ENCODE results near the gene ARHGEF7. TPM values are rescaled to one million over a fixed set of nuclear protein-coding genes. Genes with fewer than 3 reads are reported as not detected.

ARHGEF7 gene
- total RNA-seq, 2 experiments from 2014 or later: 39.5 to 51.3 TPM

DNA sequence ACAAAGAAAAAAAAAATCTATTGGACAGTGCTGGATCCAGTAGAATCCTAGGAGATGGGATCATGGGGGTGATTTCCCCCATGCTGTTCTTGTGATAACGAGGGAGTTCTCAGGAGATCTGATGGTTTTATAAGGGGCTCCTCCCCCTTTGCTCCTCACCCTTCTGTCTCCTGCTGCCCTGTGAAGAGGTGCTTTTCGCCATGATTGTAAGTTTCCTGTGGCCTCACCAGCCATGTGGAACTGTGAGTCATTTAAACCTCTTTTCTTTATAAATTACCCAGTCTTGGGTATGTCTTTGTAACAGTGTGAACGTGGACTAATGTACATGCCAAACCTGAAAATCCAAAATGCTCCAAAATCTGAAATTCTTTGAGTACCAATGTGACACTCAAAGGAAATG, 45.5 kb downstream of the ARHGEF7 start:
- CTCF ChIA-PET (ENCODE audit: unreplicated experiment): no interaction called here

DNA sequence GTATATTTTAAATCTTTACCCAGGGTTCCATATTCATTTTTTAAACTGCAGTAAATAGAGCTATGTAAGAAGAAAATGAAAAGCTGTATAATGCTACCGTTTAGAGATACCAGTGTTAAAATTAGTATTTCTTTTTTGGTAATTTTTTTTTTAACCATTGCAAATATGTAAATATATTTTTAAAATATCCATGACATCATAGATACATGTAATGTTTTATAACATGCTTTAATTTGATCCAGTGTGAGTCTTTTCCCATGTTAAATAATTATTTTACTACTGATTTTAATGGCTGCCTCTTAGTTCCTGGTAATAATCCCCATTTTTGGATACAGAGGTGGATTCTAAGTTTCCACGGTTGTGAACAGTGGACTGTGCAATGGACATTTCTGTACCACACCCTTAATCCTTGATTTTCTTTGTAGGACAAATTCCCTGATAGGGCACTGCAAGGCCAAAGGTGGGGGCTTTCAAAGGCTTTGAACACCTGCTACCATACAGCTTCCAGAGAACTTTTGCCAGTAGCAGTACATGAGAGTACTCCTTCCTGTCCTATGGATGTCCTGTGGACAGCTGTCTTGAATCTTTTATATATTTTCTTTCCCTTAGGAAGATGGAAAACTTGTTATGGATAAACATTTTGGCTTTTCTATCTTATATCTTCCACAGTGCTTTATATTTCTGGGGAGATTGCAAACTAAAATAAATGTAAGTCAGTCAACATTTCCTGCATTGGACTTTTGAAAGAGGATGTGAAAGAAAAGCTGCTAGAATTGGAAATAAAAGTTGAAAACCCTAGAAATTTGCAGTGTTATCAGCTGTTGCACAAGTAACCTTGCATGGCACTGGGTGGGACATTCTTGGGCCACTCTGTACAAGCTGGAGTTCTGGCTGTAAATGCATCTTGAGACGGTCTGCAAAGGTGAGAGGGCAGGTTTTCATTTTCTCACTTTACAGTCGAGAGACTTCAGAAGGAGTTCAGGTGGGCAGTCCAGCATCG, 46.8 kb downstream of the ARHGEF7 start:
- H3K36me3 ChIP-seq (ENCODE audit: insufficient read depth, low read length): peaks cover 60% of the 10 kb centered on the region
- peak overlapping the region; percentile 70 for H3K4me2 ChIP-seq (ENCODE audit: low read length)
- ChIA-PET POLR2A (interaction anchor here (0.7 to 1.5 kb wide), 4 partner anchors 9 to 26 kb away, joined by 3 to 5 read pairs (median 3); no protein-coding TSS in a partner anchor), CTCF (ENCODE audit: unreplicated experiment) (no interaction called here)
- H3K79me2 ChIP-seq (ENCODE audit: insufficient read depth, low read depth, low read length): peaks cover 92% of the 10 kb centered on the region
- intact Hi-C loops (cut with micrococcal nuclease; ENCODE audit: unreplicated experiment): loop anchor here (2.0 to 5.0 kb wide), 2 partner anchors 23 to 40 kb away; no protein-coding TSS in a partner anchor
- H3K4me3 ChIP-seq (ENCODE audit: low read depth, low read length, poor library complexity, severe bottlenecking): peak overlapping the region; percentile 43
- TF ChIP-seq, protein P1, sequence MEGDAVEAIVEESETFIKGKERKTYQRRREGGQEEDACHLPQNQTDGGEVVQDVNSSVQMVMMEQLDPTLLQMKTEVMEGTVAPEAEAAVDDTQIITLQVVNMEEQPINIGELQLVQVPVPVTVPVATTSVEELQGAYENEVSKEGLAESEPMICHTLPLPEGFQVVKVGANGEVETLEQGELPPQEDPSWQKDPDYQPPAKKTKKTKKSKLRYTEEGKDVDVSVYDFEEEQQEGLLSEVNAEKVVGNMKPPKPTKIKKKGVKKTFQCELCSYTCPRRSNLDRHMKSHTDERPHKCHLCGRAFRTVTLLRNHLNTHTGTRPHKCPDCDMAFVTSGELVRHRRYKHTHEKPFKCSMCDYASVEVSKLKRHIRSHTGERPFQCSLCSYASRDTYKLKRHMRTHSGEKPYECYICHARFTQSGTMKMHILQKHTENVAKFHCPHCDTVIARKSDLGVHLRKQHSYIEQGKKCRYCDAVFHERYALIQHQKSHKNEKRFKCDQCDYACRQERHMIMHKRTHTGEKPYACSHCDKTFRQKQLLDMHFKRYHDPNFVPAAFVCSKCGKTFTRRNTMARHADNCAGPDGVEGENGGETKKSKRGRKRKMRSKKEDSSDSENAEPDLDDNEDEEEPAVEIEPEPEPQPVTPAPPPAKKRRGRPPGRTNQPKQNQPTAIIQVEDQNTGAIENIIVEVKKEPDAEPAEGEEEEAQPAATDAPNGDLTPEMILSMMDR (conservative IDR thresholded peaks at IDR 0.05; ENCODE audit: low read length): no peak
- TF ChIP-seq EZH2phosphoT487 (IDR thresholded peaks at IDR 0.05; ENCODE audit: borderline replicate concordance, low read depth, low read length): no peak
- H3K27ac ChIP-seq (ENCODE audit: low read depth, low read length, poor library complexity, severe bottlenecking): peak overlapping the region; percentile 65
- H3K9me3 ChIP-seq (ENCODE audit: low read length): peaks cover 5% of the 10 kb centered on the region; the same call in 1 of the 2 replicates
- H4K20me1 ChIP-seq (ENCODE audit: insufficient read depth, low read length): peaks cover 9% of the 10 kb centered on the region
- H3K9me2 ChIP-seq (ENCODE audit: insufficient read depth, low read length): no peaks in the 10 kb centered on the region
- DNase-seq (ENCODE audit: low spot score): peak; percentile 34
- peaks cover 47% of the 10 kb centered on the region for H3K4me1 ChIP-seq (ENCODE audit: insufficient read depth, low read length, poor library complexity, severe bottlenecking)
- H2AFZ ChIP-seq (ENCODE audit: low read length): no peak overlapping the region
- no TSS peak for BruUV-seq (replicated peaks)

More for the DNA sequence above, 45.5 kb downstream of the ARHGEF7 start:
- intact Hi-C loops (cut with micrococcal nuclease; ENCODE audit: unreplicated experiment): loop anchor here (5.0 kb wide), 1 partner anchor 42 kb away; no protein-coding TSS in a partner anchor
- Histone ChIP-seq H3K27ac (ENCODE audit: low read depth, low read length, poor library complexity, severe bottlenecking) (no peak overlapping the region), H3K79me2 (ENCODE audit: insufficient read depth, low read depth, low read length) (peaks cover 94% of the 10 kb centered on the region), H4K20me1 (ENCODE audit: insufficient read depth, low read length) (peaks cover 9% of the 10 kb centered on the region), H3K36me3 (ENCODE audit: insufficient read depth, low read length) (peaks cover 60% of the 10 kb centered on the region), H3K4me2 (ENCODE audit: low read length) (no peak overlapping the region), H3K9me2 (ENCODE audit: insufficient read depth, low read length) (no peaks in the 10 kb centered on the region), H3K4me1 (ENCODE audit: insufficient read depth, low read length, poor library complexity, severe bottlenecking) (peaks cover 37% of the 10 kb centered on the region), H3K9me3 (ENCODE audit: low read length) (peaks cover 5% of the 10 kb centered on the region; the same call in 1 of the 2 replicates), H2AFZ (ENCODE audit: low read length) (no peak overlapping the region), H3K4me3 (ENCODE audit: low read depth, low read length, poor library complexity, severe bottlenecking) (no peak overlapping the region)
- no peak for DNase-seq (ENCODE audit: low spot score)
- BruUV-seq (replicated peaks): no TSS peak
- POLR2A ChIA-PET: no interaction called here
- TF ChIP-seq, protein P1 (conservative IDR thresholded peaks at IDR 0.05; ENCODE audit: low read length): no peak
- TF ChIP-seq EZH2phosphoT487 (IDR thresholded peaks at IDR 0.05; ENCODE audit: borderline replicate concordance, low read depth, low read length): no peak
